Spleen (tissue), 11 donors: ENCODE data around the gene CEP112. TPM values are rescaled to one million over a fixed set of nuclear protein-coding genes. Genes with fewer than 3 reads are reported as not detected.
"Not testable (repeated sequence)": the region's sequence is repeated elsewhere in the genome, so short reads cannot be mapped to it uniquely, and the experiment has no call there.

Source experiments
- DNase-seq: peaks from one replicate; pipeline ENCODE4 v3.0.0-alpha.2; 2020
- H3K27ac ChIP-seq, 8 donors: fragments of 200-600 bp; sonication (generic) in 7 of 8; 1 replicate in 4 of 8; 2 replicates in 4 of 8; pipeline versions ENCODE4 v1.5.0 to v1.8.0; 2016 to 2021; ENCODE audit warnings: inconsistent platforms in 4 of 8, mild to moderate bottlenecking in 4 of 8, moderate library complexity in 1 of 8
- H3K27me3 ChIP-seq, 7 donors: fragments of 200-600 bp; sonication (generic) in 6 of 7; replicated peaks in 1 of 7; 1 replicate in 4 of 7; 2 replicates in 3 of 7; pipeline versions ENCODE4 v1.5.0 to v1.8.0; 2016 to 2021; ENCODE audit warnings: inconsistent platforms in 3 of 7, mild to moderate bottlenecking in 1 of 7
- H3K36me3 ChIP-seq, 6 donors: fragments of 200-600 bp; sonication (generic) in 5 of 6; 1 replicate in 4 of 6; 2 replicates in 2 of 6; pipeline versions ENCODE4 v1.5.0 to v1.8.0; 2016 to 2021; ENCODE audit warnings: inconsistent platforms in 2 of 6
- H3K4me1 ChIP-seq, 6 donors: fragments of 200-600 bp; sonication (generic) in 5 of 6; 1 replicate in 3 of 6; 2 replicates in 3 of 6; pipeline versions ENCODE4 v1.5.0 to v1.8.0; 2016 to 2021; ENCODE audit warnings: inconsistent platforms in 3 of 6
- H3K4me3 ChIP-seq, 8 donors: fragments of 200-600 bp; sonication (generic) in 7 of 8; 1 replicate in 4 of 8; 2 replicates in 4 of 8; pipeline versions ENCODE4 v1.5.0 to v1.8.0; 2016 to 2021; ENCODE audit warnings: inconsistent platforms in 4 of 8, mild to moderate bottlenecking in 4 of 8, moderate library complexity in 2 of 8
- H3K9me3 ChIP-seq, 8 donors: fragments of 200-600 bp; sonication (generic) in 7 of 8; 1 replicate in 4 of 8; 2 replicates in 4 of 8; pipeline versions ENCODE4 v1.5.0 to v1.8.0; 2016 to 2021; ENCODE audit warnings: inconsistent platforms in 4 of 8
- CTCF ChIP-seq, 11 experiments: fragments of 200-600 bp in 7 of 11; fragments of 450-650 bp in 4 of 11; sonication (generic) in 4 of 11; IDR thresholded peaks in 8 of 11; conservative IDR thresholded peaks in 3 of 11; 1 replicate in 7 of 11; 2 replicates in 4 of 11; pipeline versions ENCODE4 v1.4.0 to v1.8.0; 2016 to 2021; ENCODE audit warnings: antibody characterized with exemption in 11 of 11, inconsistent platforms in 4 of 11, mild to moderate bottlenecking in 1 of 11
- POLR2A ChIP-seq, 3 donors: fragments of 450-650 bp; IDR thresholded peaks; one replicate each; pipeline ENCODE4 v1.5.1; 2017; ENCODE audit warnings: antibody characterized with exemption in 3 of 3, mild to moderate bottlenecking in 1 of 3
- POLR2AphosphoS5 ChIP-seq, 3 donors: sonication (generic); formaldehyde crosslinking; IDR thresholded peaks; one replicate each; pipeline ENCODE4 v1.5.1; 2017; ENCODE audit warnings: antibody characterized with exemption in 3 of 3
- WGBS, 5 donors: extraction: QIAGEN DNeasy Blood & Tissue Kit in 3 of 5; methylation state at CpG; one replicate each; pipeline versions ENCODE4 v1.1.5 to v1.1.7; 2013 to 2018; 5-methylcytosine and 5-hydroxymethylcytosine counted together
- intact Hi-C: fragments of 100-400 bp; cut with DNase I; formaldehyde crosslinking; loops from one replicate; pipeline ENCODE4 v1.15.0; 2023; ENCODE audit warnings: low total_unique reads
- polyA plus RNA-seq, 3 donors: library from polyadenylated mRNA; stranded (reverse); fragments of 200-250 nt; gene quantifications; one replicate each; pipeline ENCODE4 v1.2.1, GENCODE V29; 2013
- total RNA-seq, 7 donors: library from RNA; depleted of rRNA in 3 of 7; stranded (reverse); fragments of >200 nt in 3 of 7; fragmentation: NEBNext Ultra II Directional in 4 of 7; extraction: Animal tissue kit (Norgen Biotek cat#: 25700) in 4 of 7; gene quantifications; one replicate each; pipeline versions ENCODE4 v1.1.0 to v1.2.1, GENCODE V29; 2016 to 2021
- donor health status: healthy with polysubstance abuse.
- donor health status: DM: no; HTN: no; CAD: no; lungs with moderate emphysema.
- donor health status: DM: no; HTN: no; CAD: no.
- donor health status: Bipolar disorder and iron deficiency.
- donor health status: healthy.
- donor health status: DM: no; HTN: no; CAD: no.
- donor health status: DM: yes; HTN: yes; CAD: no.

The CEP112 gene
- total and polyA plus RNA-seq, 10 donors, result 3.1 to 31.0 (median 16.8) TPM

GRCh38 chr17:65830356-65830755 is 361.6 kb downstream of the CEP112 start:
- Histone ChIP-seq H3K27me3 (no peaks in the 10 kb centered on the region), H3K4me1 (peaks cover 0 to 5% (median 0%) of the 10 kb centered on the region in 6 donors), H3K4me3 (no peak overlapping the region), H3K9me3 (peaks cover 4 to 69% (median 51%) of the 10 kb centered on the region in 8 donors), H3K27ac (no peak overlapping the region), H3K36me3 (no peaks in the 10 kb centered on the region)
- intact Hi-C loops, result no loop called here
- TF ChIP-seq POLR2AphosphoS5 (IDR thresholded peaks at IDR 0.05) (no peak), POLR2A (IDR thresholded peaks at IDR 0.05) (no peak), CTCF (IDR thresholded peaks at IDR 0.05 in 8 of 11, conservative IDR thresholded peaks at IDR 0.05 in 3 of 11) (no peak)
- WGBS, 5 donors, result 73 to 85% (median 80%) methylated on average over 2 of the region's 2 CpGs
- DNase-seq, result no peak

- intact Hi-C loops, H3K27ac ChIP-seq, DNase-seq, H3K4me3 ChIP-seq, H3K4me1 ChIP-seq, H3K36me3 ChIP-seq, H3K27me3 ChIP-seq: not testable (repeated sequence)
- peaks cover 0 to 33% (median 20%) of the 10 kb centered on the region in 8 donors for H3K9me3 ChIP-seq
- 72 to 89% (median 82%) methylated on average over 2 of the region's 2 CpGs for WGBS, 5 donors
Observed at GRCh38 chr17:65826577-65826976, 365.4 kb downstream of the CEP112 start.

GRCh38 chr17:65824901-65825300 is 367.0 kb downstream of the CEP112 start:
- 83 to 95% (median 86%) methylated on average over 1 of the region's 1 CpG for WGBS, 5 donors
- H3K4me1 ChIP-seq, result peaks cover 0 to 5% (median 0%) of the 10 kb centered on the region in 6 donors
- TF ChIP-seq CTCF (IDR thresholded peaks at IDR 0.05 in 8 of 11, conservative IDR thresholded peaks at IDR 0.05 in 3 of 11), result no peak
- DNase-seq, result no peak
- H3K36me3 ChIP-seq, result no peaks in the 10 kb centered on the region
- H3K9me3 ChIP-seq, result peaks cover 0 to 16% (median 5%) of the 10 kb centered on the region in 8 donors
- H3K27ac ChIP-seq, result no peak overlapping the region
- intact Hi-C loops, result no loop called here
- H3K27me3 ChIP-seq, result no peaks in the 10 kb centered on the region
- H3K4me3 ChIP-seq, result no peak overlapping the region

GRCh38 chr17:65823713-65824112 is 368.2 kb downstream of the CEP112 start:
- no peak overlapping the region for H3K4me3 ChIP-seq
- no peaks in the 10 kb centered on the region for H3K27me3 ChIP-seq
- intact Hi-C loops, result no loop called here
- DNase-seq, result no peak
- TF ChIP-seq CTCF (IDR thresholded peaks at IDR 0.05 in 8 of 11, conservative IDR thresholded peaks at IDR 0.05 in 3 of 11), result no peak
- no peak for TF ChIP-seq POLR2AphosphoS5 (IDR thresholded peaks at IDR 0.05)
- no peak for TF ChIP-seq POLR2A (IDR thresholded peaks at IDR 0.05)
- no peaks in the 10 kb centered on the region for H3K36me3 ChIP-seq
- peaks cover 0 to 5% (median 0%) of the 10 kb centered on the region in 6 donors for H3K4me1 ChIP-seq
- peaks cover 0 to 8% (median 4%) of the 10 kb centered on the region in 8 donors for H3K9me3 ChIP-seq
- no peak overlapping the region for H3K27ac ChIP-seq

GRCh38 chr17:65820811-65821210 is 371.1 kb downstream of the CEP112 start:
- Histone ChIP-seq H3K4me1 (peaks cover 0 to 3% (median 0%) of the 10 kb centered on the region in 6 donors), H3K27me3 (no peaks in the 10 kb centered on the region), H3K27ac (no peak overlapping the region), H3K4me3 (no peak overlapping the region), H3K9me3 (no peaks in the 10 kb centered on the region), H3K36me3 (no peaks in the 10 kb centered on the region)
- TF ChIP-seq POLR2AphosphoS5 (IDR thresholded peaks at IDR 0.05) (no peak), CTCF (IDR thresholded peaks at IDR 0.05 in 8 of 11, conservative IDR thresholded peaks at IDR 0.05 in 3 of 11) (no peak), POLR2A (IDR thresholded peaks at IDR 0.05) (no peak)
- intact Hi-C loops, result no loop called here
- DNase-seq, result no peak
- 75 to 93% (median 84%) methylated on average over 2 of the region's 2 CpGs for WGBS, 5 donors
